GM21717 (cell line): ENCODE results near the gene BRSK1.

Experiments
- ATAC-seq: cut with Tn5 transposase; IDR thresholded peaks from one replicate; pipeline ENCODE4 v1.9.1; 2021; ENCODE audit warnings: mild to moderate bottlenecking, moderate library complexity; ENCODE audit not compliant: unreplicated experiment

Gene BRSK1

DNA sequence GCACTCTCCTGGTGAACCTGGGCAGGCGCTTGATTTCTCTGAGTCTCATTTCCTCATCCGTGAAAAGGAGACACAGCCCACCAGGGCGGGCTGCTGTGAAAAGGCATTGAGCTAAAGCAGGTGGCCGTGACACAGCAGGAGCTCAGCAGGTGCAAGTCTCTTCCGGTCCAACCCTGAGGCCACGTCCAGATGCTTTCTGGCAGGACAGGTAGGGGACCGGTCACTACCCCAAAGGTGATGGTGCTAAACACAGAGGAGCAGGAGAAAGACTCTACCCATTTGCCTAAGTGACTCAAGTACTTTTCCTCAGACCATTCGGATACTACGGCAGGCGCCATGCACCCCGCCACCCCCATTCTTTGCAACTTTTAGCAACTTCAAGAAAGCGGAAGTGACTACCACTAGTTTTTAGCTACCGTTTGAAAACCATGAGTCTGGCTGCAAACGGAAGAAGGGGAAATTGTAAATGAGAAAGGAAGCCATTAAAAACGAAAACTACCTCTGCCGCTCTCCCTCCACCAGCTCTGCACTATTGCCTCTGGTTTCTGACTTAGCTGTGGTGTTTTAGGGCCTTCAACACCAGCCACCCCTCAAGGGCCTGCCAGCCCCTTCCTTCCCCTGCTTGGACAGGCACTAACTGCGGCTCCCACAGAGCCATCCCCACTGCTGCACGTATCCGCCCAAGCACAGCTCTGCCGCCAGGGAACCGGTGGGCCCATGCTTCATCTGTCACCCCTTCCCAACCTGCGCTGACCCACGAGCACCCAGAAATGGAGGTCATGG is 29.8 kb upstream of the BRSK1 start:
- peak; percentile 25 for ATAC-seq

DNA sequence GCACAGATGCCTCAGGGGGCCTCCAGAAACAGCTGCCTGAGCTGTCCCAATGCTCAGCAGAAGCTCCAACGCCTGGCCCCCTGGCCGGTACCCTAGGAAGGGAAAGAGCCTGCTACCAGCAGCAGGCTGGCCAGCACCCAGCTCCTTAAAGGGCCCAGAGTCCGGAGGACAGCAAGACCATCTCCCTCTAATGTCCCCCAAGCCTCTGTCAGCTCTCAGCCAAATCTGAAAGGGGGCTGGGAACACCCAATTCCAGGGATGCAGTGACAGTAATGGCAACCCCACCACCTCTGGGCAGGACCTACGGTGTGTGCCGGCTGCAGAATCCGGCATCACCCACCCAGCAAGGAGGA is 29.2 kb upstream of the BRSK1 start:
- no peak for ATAC-seq

DNA sequence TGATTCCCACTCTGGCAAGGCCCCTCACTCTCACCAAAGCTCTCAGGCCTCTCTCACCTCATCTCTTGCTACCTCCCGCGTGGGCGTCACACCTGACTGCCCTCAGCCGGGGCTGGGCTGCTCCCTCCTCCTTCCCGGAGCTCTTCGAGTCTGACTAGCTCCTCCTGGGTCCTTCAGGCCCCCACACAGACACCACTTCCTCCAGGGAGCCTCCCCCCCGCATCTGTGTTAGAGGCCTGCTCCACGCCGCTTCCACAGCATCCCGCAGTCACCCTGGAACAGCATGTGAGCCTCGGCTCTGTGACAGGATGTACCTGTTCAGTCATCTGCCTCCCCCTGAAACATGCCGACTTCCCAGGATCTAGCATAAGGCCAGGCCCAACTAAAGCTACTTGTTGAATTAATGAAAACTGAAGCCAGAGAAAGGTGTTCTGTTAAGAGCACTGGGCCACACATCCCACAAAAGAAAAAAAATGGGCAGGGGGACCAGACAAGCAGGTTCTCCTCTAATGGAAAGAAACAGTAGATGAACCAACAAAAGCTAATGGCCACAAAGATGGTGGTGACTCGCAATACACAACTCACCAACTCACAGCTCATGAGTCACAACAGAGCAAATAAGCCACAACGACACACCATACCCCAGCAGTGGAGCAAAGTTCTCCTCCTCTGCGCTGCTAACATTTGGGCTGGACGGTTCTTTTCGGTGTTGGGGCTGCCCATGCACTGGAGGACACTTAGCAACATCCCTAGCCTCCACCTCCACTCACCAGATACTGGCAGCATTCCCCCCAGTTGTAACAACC is 28.0 kb upstream of the BRSK1 start:
- ATAC-seq: no peak

DNA sequence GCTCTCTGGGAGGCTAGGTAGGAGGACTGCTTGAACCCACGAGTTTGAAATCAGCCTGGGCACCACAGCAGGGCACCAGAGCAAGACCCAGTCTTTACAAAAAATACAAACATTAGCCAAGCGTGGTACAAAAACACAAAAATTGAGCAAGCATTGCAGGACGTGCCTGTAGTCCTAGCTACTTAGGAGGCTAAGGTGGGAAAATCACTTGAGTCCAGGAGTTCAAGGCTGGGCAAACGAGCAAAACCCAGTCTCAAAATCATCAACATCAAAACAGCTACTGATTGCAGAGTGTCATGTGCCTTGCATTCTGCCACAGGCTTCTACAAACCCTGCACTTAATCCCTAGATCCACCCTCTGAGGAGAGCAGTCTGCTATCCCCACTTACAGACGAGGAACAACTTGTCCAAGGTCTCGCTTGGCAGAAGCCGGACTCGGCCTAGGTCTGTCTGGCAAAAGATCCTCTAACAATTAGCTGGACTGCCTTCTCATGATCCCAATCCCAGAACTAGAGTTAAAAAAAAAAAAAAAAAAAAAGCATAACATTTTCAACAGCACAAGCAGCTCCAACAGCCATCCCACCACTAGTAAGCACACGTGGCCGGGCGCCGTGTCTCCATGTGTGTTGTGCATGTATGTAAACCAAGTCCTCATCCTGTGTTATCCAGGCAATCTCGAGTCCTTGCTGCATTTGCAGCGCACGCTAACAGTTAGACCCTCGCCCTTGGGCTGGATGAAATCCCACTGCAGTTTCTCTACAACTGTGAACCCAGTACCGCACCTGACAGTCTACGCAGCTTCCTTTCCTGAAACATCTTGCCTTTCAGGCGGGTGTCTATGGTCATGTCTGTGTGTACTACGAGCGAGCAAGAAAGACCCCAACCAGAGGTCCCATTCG is 27.0 kb upstream of the BRSK1 start:
- no peak for ATAC-seq

DNA sequence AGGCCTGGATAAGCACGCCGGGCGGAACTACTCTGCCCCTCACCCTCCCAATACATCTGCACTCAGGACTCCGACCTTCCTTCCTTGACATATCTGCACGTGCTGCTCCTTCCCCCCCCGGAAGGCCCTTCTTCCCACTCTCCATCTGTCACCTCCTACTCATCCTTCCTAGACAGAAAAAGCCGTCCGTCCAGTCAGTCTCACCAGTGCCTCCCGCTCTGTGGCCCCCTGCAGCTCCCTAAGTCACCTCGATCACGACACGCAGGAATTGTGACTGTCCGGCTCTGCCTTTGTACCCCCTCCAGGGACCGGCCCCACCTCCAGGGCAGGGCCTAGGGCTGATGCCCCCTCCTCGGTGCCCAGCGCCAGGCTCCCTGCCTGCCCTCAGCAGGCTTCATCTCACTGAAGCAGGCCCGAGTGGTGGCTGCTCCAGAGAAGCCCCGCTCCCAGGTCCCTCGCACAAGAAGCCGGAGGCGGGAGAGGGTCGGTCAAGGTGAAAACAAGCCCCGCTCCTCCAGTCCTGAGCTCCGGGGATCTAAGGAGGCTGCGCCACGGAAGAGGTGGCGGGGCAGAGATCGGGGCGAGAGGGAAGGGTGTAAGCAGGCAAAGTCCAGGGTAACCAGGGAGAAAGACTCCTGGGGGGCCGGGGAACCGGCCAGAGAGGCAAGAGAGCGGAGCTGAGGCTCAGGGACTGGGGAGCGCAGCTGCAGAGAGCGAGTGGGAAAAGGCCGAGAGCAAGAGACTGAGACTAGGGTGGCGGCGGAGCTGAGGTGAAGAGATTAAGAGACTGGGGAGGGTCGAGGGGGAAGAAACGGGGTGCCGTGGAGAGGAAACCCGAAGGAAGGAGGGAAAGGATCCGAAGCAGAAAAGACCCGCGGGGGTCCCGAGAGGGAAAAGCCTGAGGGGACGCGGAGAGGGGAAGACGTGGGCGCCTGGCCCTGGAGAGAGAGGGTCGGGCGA is 26.1 kb upstream of the BRSK1 start:
- ATAC-seq: peak; percentile 2

DNA sequence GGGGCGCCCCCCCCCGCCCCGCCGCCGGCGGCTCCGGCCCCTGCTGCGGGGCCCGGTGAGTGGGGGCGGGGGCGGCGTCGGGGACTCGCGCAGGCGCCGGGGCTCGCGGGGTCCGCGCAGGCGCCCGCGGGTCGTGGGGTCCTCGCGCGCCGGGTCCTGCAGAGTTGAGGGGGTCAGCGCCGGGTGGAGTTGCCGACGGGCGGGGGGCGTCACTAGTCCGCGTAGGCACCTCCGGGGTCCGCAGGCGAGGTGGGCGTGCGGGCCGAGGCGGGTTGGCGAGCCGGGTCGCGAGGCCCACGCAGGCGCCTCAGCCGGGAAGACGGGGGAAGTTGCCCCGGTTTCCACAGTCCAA is 25.3 kb upstream of the BRSK1 start:
- peak; percentile 11 for ATAC-seq

- ATAC-seq: peak; percentile 45
Measured at GRCh38 chr19:55258828-55259539, 24.8 kb upstream of the BRSK1 start, which contains the start of gene PPP6R1. PPP6R1 (minus strand) TSS chr19:55259017; CDS start chr19:55247103, 11,914 bp downstream.

DNA sequence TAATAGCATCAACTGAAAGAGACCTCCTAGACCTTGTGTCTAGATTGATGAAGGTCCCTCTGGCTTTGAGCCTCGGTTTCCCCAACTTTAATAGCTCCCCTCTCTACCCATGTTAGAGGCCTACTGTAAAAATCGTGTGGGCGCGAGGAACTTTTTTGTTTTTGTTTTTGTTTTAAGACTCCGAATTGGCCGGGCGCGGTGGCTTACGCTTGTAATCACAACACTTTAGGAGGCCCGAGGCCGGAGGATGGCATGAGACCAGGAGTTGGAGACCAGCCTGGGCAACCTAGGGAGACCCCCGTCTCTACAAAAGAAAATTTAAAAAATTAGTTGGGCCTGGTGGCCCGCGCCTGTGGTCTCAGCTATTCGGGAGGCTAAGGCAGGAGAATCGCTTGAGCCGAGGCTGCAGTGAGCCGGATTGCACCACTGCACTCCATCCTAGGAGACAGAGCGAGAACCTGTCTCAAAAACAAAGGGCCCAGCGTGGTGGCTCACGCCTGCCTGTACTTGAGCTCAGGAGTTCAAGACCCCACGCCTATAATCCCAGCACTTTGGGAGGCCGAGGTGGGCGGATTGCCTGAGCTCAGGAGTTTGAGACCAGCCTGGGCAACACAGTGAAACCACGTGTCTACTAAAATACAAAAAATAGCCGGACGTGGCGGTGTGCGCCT is 24.1 kb upstream of the BRSK1 start:
- ATAC-seq: no peak

GRCh38 chr19:55261671-55262126 is 22.1 kb upstream of the BRSK1 start:
- no peak for ATAC-seq

- ATAC-seq: no peak
Measured at GRCh38 chr19:55262359-55262758, 21.4 kb upstream of the BRSK1 start.

DNA sequence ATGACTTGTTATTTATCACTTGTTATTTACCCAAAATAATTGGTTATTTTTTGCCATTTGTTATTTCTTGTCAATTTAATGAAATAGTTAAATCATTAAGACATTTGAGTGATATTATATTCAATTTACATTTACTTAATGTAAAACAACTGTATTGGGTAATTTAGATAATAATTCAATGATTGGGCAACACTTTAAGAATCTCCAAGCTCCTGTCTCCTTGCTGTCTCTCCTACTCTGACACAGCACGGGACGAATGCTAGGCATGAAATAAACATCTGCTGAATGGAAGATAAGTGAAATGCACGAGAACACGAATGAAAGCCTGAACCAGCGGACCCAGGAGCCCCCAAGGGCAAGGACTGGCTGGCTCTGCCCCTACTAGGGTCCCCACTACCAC is 19.3 kb upstream of the BRSK1 start:
- no peak for ATAC-seq

- ATAC-seq: no peak
Measured at GRCh38 chr19:55265173-55265572, 18.6 kb upstream of the BRSK1 start.

- ATAC-seq: no peak
Measured at GRCh38 chr19:55265723-55266386, 17.9 kb upstream of the BRSK1 start.

DNA sequence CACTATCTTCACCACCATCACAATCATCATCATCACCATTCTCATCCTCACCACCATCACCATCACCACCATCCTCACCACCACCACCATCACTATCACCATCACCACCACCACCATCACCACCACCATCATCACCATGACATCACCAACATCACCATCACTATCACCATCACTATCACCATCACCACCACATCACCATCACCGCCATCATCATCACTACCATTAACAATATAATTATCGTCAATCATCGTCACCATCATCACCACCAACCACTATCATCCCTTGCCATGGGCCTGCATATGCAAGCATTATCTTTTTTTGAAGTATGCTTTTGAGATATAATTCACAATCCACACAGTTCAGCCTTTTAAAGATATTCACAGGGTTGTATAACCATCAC is 17.4 kb upstream of the BRSK1 start:
- ATAC-seq: no peak

GRCh38 chr19:55266840-55267239 is 17.0 kb upstream of the BRSK1 start:
- ATAC-seq: no peak

DNA sequence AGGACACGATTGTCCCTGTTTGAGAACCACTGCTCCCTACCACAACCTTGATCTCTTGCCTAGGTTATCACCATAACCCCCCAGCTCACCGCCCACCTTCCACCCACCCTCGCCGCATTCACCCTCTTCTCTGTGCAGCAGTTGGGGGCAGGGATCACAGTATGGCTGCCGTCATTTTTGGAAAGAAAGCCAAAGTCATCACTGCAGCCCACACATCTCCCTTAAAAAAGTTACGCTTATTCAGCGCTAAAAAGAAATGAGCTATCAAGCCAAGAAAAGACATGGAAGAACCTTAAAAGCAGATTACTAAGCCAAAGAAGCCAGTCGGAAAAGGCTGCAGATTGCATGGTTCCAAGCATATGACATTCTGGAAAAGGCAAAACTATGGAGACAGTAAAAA is 14.5 kb upstream of the BRSK1 start:
- no peak for ATAC-seq

DNA sequence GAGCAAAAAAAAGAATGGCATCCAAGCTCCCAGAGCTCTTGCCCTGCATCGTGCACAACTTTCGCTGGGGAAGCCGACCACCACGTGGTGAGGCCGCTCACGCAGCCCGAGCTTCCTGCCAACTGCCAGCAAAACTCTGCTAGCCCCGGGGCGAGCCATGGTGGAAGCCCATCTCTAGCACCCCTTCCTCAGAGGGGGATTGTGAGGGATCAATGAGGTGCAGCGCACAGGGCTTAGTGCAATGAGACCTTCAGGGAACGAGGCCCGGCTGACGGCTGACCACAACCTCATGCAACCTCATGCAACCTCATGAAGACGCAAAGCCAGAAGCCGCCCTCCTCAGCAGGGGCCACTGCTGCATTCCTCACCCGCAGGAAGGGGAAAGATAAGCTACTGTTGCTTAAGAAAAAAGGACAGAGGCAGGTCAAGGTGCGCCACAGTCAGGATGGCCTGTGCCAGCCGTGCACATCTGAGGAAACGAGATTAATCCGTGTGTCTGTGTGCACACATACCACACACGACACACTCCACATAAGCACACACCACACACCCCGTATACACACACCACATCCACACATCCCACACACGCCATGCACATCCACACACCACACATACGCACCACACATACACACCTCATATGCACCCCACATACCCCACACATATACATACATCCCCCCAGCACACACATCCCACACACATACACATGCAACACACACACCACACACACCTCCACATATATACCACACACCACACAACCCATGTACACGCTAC is 13.4 kb upstream of the BRSK1 start:
- no peak for ATAC-seq

DNA sequence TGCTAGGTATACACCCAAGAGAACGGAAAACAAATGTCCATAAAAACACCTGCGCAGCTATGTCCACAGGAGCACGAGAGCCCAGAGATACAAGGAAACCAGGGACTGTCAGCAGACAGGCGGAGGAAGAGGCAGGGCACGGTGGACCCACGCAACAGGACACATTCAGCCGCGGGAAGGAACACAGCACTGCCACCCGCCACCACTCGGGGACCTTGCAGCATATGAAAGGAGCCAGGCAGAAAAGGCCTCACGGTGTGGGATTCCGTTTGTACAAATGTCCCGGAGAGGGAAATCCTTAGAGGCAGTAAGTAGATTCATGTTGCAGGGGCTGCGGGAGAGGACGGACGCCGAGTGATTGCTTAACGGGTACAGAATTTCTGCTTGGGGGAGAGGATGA is 11.7 kb upstream of the BRSK1 start:
- no peak for ATAC-seq
